ENCODE results near the gene TRIO.

The TRIO gene

GRCh38 chr5:14440582-14441431, 297.7 kb downstream of the TRIO start:
- ATAC-seq, result peak; percentile 84
- TF ChIP-seq CREB5 (CRISPR knock-in tag; IDR thresholded peaks at IDR 0.05; ENCODE audit: low read depth), result peak; percentile 92
- TF ChIP-seq TSHZ2 (CRISPR knock-in tag; IDR thresholded peaks at IDR 0.05), result peak; percentile 52; the same call in 1 of the 2 replicates
- TF ChIP-seq ESRRG (CRISPR knock-in tag; IDR thresholded peaks at IDR 0.05), result peak; percentile 9; the same call in 1 of the 2 replicates
- TF ChIP-seq ISL1 (CRISPR knock-in tag; IDR thresholded peaks at IDR 0.05), result peak; percentile 62; the same call in 1 of the 2 replicates
- 0 out of 2 replicates have a peak, but pooled peaks have one; percentile 18 for TF ChIP-seq CSRNP3 (CRISPR knock-in tag; IDR thresholded peaks at IDR 0.05)
- peak; percentile 89 for TF ChIP-seq TCF4 (CRISPR knock-in tag; IDR thresholded peaks at IDR 0.05; ENCODE audit: borderline replicate concordance)
- no peak for TF ChIP-seq POU6F1 (CRISPR knock-in tag; IDR thresholded peaks at IDR 0.05; ENCODE audit: borderline replicate concordance, low read depth)
- no peak for TF ChIP-seq TOX (CRISPR knock-in tag; IDR thresholded peaks at IDR 0.05; ENCODE audit: borderline replicate concordance)
- TF ChIP-seq RARB (CRISPR knock-in tag; IDR thresholded peaks at IDR 0.05), result no peak

- ATAC-seq, result no peak
- TF ChIP-seq SNAI2 (CRISPR knock-in tag; IDR thresholded peaks at IDR 0.05) (no peak), OSR1 (CRISPR knock-in tag; IDR thresholded peaks at IDR 0.05) (no peak), PATZ1 (CRISPR knock-in tag; IDR thresholded peaks at IDR 0.05; ENCODE audit: borderline replicate concordance) (no peak)
Measured at GRCh38 chr5:14441641-14442040, 298.5 kb downstream of the TRIO start.

GRCh38 chr5:14442536-14442935, 299.4 kb downstream of the TRIO start:
- no peak for ATAC-seq
- no peak for TF ChIP-seq PPARA (CRISPR knock-in tag; IDR thresholded peaks at IDR 0.05; ENCODE audit: borderline replicate concordance)
- no peak for TF ChIP-seq ZFP3 (CRISPR knock-in tag; IDR thresholded peaks at IDR 0.05)

- ATAC-seq, result no peak
- TF ChIP-seq ESRRG (CRISPR knock-in tag; IDR thresholded peaks at IDR 0.05), result 0 out of 2 replicates have a peak, but pooled peaks have one; percentile 1
- 0 out of 2 replicates have a peak, but pooled peaks have one; percentile 11 for TF ChIP-seq RARB (CRISPR knock-in tag; IDR thresholded peaks at IDR 0.05)
- no peak for TF ChIP-seq ISL1 (CRISPR knock-in tag; IDR thresholded peaks at IDR 0.05)
- TF ChIP-seq CREB5 (CRISPR knock-in tag; IDR thresholded peaks at IDR 0.05; ENCODE audit: low read depth), result no peak
- TF ChIP-seq CSRNP3 (CRISPR knock-in tag; IDR thresholded peaks at IDR 0.05), result 0 out of 2 replicates have a peak, but pooled peaks have one; percentile 27
- TF ChIP-seq TOX (CRISPR knock-in tag; IDR thresholded peaks at IDR 0.05; ENCODE audit: borderline replicate concordance), result peak; percentile 15; the same call in 1 of the 2 replicates
Measured at GRCh38 chr5:14443671-14444093, 300.5 kb downstream of the TRIO start.
